Activated CD8-positive, alpha-beta T cell treated with anti-CD3 and anti-CD28 coated beads, Interleukin-2, amount 10 ng/mL, durations not matched to agents 7 days and 5 days (primary cell): ENCODE data around the gene PCNT. TPM values are rescaled to one million over a fixed set of nuclear protein-coding genes. Genes with fewer than 3 reads are reported as not detected.
"Not testable (repeated sequence)": the region's sequence is repeated elsewhere in the genome, so short reads cannot be mapped to it uniquely, and the experiment has no call there.

ENCODE experiments used
- ATAC-seq: fragments of 150-1000 bp; cut with Tn5 transposase; one replicate; pipeline ENCODE4 v1.10.0; 2021; ENCODE audit warnings: moderate library complexity
- CTCF ChIA-PET: fragments of 350-600 bp; sonication (Branson Sonifier 250); formaldehyde crosslinking; loops from one replicate; lab custom pipeline; 2021; ENCODE audit warnings: antibody characterized with exemption; lab: Charles Lee
- POLR2A ChIA-PET: fragments of 350-600 bp; sonication (Branson Sonifier 250); formaldehyde crosslinking; loops from one replicate; lab custom pipeline; 2021; ENCODE audit warnings: antibody characterized with exemption; lab: Charles Lee
- DNase-seq: peaks from one replicate; pipeline ENCODE4 v3.0.0-alpha.2; 2020
- H3K27ac Mint-ChIP-seq: one replicate; pipeline ENCODE4 v1.8.0; 2021; ENCODE audit warnings: mild to moderate bottlenecking, mixed read lengths
- H3K27me3 Mint-ChIP-seq: one replicate; pipeline ENCODE4 v1.8.0; 2021; ENCODE audit warnings: low read depth, mixed read lengths
- H3K36me3 Mint-ChIP-seq: one replicate; pipeline ENCODE4 v1.8.0; 2021; ENCODE audit warnings: low read depth, mixed read lengths
- H3K4me1 Mint-ChIP-seq: one replicate; pipeline ENCODE4 v1.8.0; 2021; ENCODE audit warnings: low read depth, mixed read lengths
- H3K4me3 Mint-ChIP-seq: one replicate; pipeline ENCODE4 v1.8.0; 2021; ENCODE audit warnings: mild to moderate bottlenecking, mixed read lengths
- H3K9me3 Mint-ChIP-seq: one replicate; pipeline ENCODE4 v1.8.0; 2022; ENCODE audit warnings: mixed read lengths; ENCODE audit not compliant: insufficient read depth
- total RNA-seq, 2 experiments: library from RNA; stranded (reverse); gene quantifications; one replicate each; pipeline ENCODE4 v1.2.3, GENCODE V29; 2021

PCNT gene
- total RNA-seq, 2 experiments from 2014 or later: 89.0 to 98.8 TPM

GRCh38 chr21:46392921-46393320 lies 69.0 kb downstream of the PCNT start:
- ChIA-PET CTCF (no interaction called here), POLR2A (no interaction called here)
- no peak overlapping the region for H3K4me3 Mint-ChIP-seq
- H3K4me1 Mint-ChIP-seq: peaks cover 5% of the 10 kb centered on the region
- H3K36me3 Mint-ChIP-seq: peaks cover 47% of the 10 kb centered on the region
- no peak overlapping the region for H3K27ac Mint-ChIP-seq
- no peaks in the 10 kb centered on the region for H3K27me3 Mint-ChIP-seq
- no peaks in the 10 kb centered on the region for H3K9me3 Mint-ChIP-seq
- ATAC-seq (no peak), DNase-seq (no peak)

GRCh38 chr21:46393451-46393940 lies 69.5 kb downstream of the PCNT start:
- ChIA-PET CTCF (no interaction called here), POLR2A (no interaction called here)
- Mint-ChIP-seq H3K4me1 (peaks cover 5% of the 10 kb centered on the region), H3K36me3 (peaks cover 48% of the 10 kb centered on the region), H3K4me3 (no peak overlapping the region), H3K27me3 (no peaks in the 10 kb centered on the region), H3K27ac (no peak overlapping the region), H3K9me3 (no peaks in the 10 kb centered on the region)
- DNase-seq (no peak), ATAC-seq (no peak)

GRCh38 chr21:46393941-46394594 lies 70.1 kb downstream of the PCNT start:
- POLR2A ChIA-PET: no interaction called here
- ATAC-seq (no peak), DNase-seq (no peak)
- peaks cover 5% of the 10 kb centered on the region for H3K4me1 Mint-ChIP-seq
- CTCF ChIA-PET: no interaction called here
- H3K27ac Mint-ChIP-seq: no peak overlapping the region
- H3K9me3 Mint-ChIP-seq: no peaks in the 10 kb centered on the region
- H3K4me3 Mint-ChIP-seq: no peak overlapping the region
- H3K36me3 Mint-ChIP-seq: peaks cover 46% of the 10 kb centered on the region
- no peaks in the 10 kb centered on the region for H3K27me3 Mint-ChIP-seq

- no peak for ATAC-seq
- Mint-ChIP-seq H3K4me1 (peaks cover 5% of the 10 kb centered on the region), H3K27me3 (no peaks in the 10 kb centered on the region), H3K9me3 (no peaks in the 10 kb centered on the region), H3K27ac (no peak overlapping the region), H3K4me3 (no peak overlapping the region), H3K36me3 (peaks cover 45% of the 10 kb centered on the region)
- POLR2A ChIA-PET: no interaction called here
- CTCF ChIA-PET: no interaction called here
- DNase-seq: no peak
Measured at GRCh38 chr21:46394595-46395104, 70.7 kb downstream of the PCNT start.

GRCh38 chr21:46397211-46397905 lies 73.4 kb downstream of the PCNT start:
- Mint-ChIP-seq H3K9me3 (no peaks in the 10 kb centered on the region), H3K4me3 (no peak overlapping the region), H3K27ac (no peak overlapping the region), H3K27me3 (no peaks in the 10 kb centered on the region), H3K36me3 (peaks cover 49% of the 10 kb centered on the region), H3K4me1 (peaks cover 4% of the 10 kb centered on the region)
- DNase-seq (no peak), ATAC-seq (no peak)
- CTCF ChIA-PET: no interaction called here
- POLR2A ChIA-PET: no interaction called here

- POLR2A ChIA-PET: no interaction called here
- CTCF ChIA-PET: no interaction called here
- H3K9me3 Mint-ChIP-seq: no peaks in the 10 kb centered on the region
- no peak overlapping the region for H3K27ac Mint-ChIP-seq
- ATAC-seq (no peak), DNase-seq (no peak)
- H3K4me1 Mint-ChIP-seq: no peaks in the 10 kb centered on the region
- H3K4me3 Mint-ChIP-seq: no peak overlapping the region
- H3K36me3 Mint-ChIP-seq: peaks cover 50% of the 10 kb centered on the region
- H3K27me3 Mint-ChIP-seq: no peaks in the 10 kb centered on the region
Measured at GRCh38 chr21:46397993-46398392, 74.0 kb downstream of the PCNT start.

- no peak for ATAC-seq
- no peaks in the 10 kb centered on the region for H3K27me3 Mint-ChIP-seq
- no peak for DNase-seq
- H3K4me1 Mint-ChIP-seq: no peaks in the 10 kb centered on the region
- POLR2A ChIA-PET: no interaction called here
- no peak overlapping the region for H3K4me3 Mint-ChIP-seq
- peaks cover 51% of the 10 kb centered on the region for H3K36me3 Mint-ChIP-seq
- no peaks in the 10 kb centered on the region for H3K9me3 Mint-ChIP-seq
- H3K27ac Mint-ChIP-seq: no peak overlapping the region
- CTCF ChIA-PET: no interaction called here
Measured at GRCh38 chr21:46399129-46399528, 75.2 kb downstream of the PCNT start.

GRCh38 chr21:46399686-46400085 lies 75.7 kb downstream of the PCNT start:
- CTCF ChIA-PET: no interaction called here
- POLR2A ChIA-PET: no interaction called here
- no peaks in the 10 kb centered on the region for H3K9me3 Mint-ChIP-seq
- peaks cover 50% of the 10 kb centered on the region for H3K36me3 Mint-ChIP-seq
- no peak overlapping the region for H3K4me3 Mint-ChIP-seq
- no peaks in the 10 kb centered on the region for H3K27me3 Mint-ChIP-seq
- no peak for ATAC-seq
- no peaks in the 10 kb centered on the region for H3K4me1 Mint-ChIP-seq
- no peak for DNase-seq
- no peak overlapping the region for H3K27ac Mint-ChIP-seq

- peaks cover 49% of the 10 kb centered on the region for H3K36me3 Mint-ChIP-seq
- H3K27ac Mint-ChIP-seq: no peak overlapping the region
- H3K27me3 Mint-ChIP-seq: no peaks in the 10 kb centered on the region
- DNase-seq (no peak), ATAC-seq (no peak)
- H3K4me3 Mint-ChIP-seq: no peak overlapping the region
- H3K9me3 Mint-ChIP-seq: no peaks in the 10 kb centered on the region
- H3K4me1 Mint-ChIP-seq: no peaks in the 10 kb centered on the region
- ChIA-PET POLR2A (no interaction called here), CTCF (no interaction called here)
Measured at GRCh38 chr21:46401186-46401910, 77.4 kb downstream of the PCNT start.

GRCh38 chr21:46402421-46402820 lies 78.5 kb downstream of the PCNT start:
- CTCF ChIA-PET: interaction anchor here (0.7 to 1.2 kb wide), 2 partner anchors 55 to 77 kb away, joined by 3 read pairs; a partner anchor contains a TSS
- ATAC-seq: no peak

GRCh38 chr21:46403234-46403811 lies 79.4 kb downstream of the PCNT start:
- H3K9me3 Mint-ChIP-seq, ATAC-seq, POLR2A ChIA-PET, H3K4me3 Mint-ChIP-seq, DNase-seq, H3K27me3 Mint-ChIP-seq, CTCF ChIA-PET, H3K4me1 Mint-ChIP-seq: not testable (repeated sequence)
- Mint-ChIP-seq H3K36me3 (peaks cover 41% of the 10 kb centered on the region), H3K27ac (peak overlapping the region; percentile 69)

More at GRCh38 chr21:46402421-46402820, 78.5 kb downstream of the PCNT start:
- POLR2A ChIA-PET: no interaction called here
- no peaks in the 10 kb centered on the region for H3K4me1 Mint-ChIP-seq
- no peaks in the 10 kb centered on the region for H3K9me3 Mint-ChIP-seq
- no peak for DNase-seq
- H3K27ac Mint-ChIP-seq: no peak overlapping the region
- H3K27me3 Mint-ChIP-seq: no peaks in the 10 kb centered on the region
- no peak overlapping the region for H3K4me3 Mint-ChIP-seq
- peaks cover 43% of the 10 kb centered on the region for H3K36me3 Mint-ChIP-seq
